Activated T-cell treated with anti-CD3 and anti-CD28 coated beads, Interleukin-2, amount 50 U/mL, for 4 hours (primary cell): Measurements from ENCODE around the gene PNMA3. TPM values are rescaled to one million over a fixed set of nuclear protein-coding genes. Genes with fewer than 3 reads are reported as not detected.
"Not testable (repeated sequence)": the region's sequence is repeated elsewhere in the genome, so short reads cannot be mapped to it uniquely, and the experiment has no call there.

Experiments
- ATAC-seq, 2 donors: fragments of 200-7000 bp; cut with Tn5 transposase; one replicate each; pipeline ENCODE4 v1.10.0; 2021
- DNase-seq: peaks from one replicate; pipeline ENCODE4 v3.0.0-alpha.2; 2020
- H3K27me3 Mint-ChIP-seq: one replicate; pipeline ENCODE4 v1.8.0; 2021; ENCODE audit warnings: low read depth, mixed read lengths
- H3K36me3 Mint-ChIP-seq: one replicate; pipeline ENCODE4 v1.8.0; 2022; ENCODE audit warnings: mixed read lengths; ENCODE audit not compliant: insufficient read depth
- H3K4me1 Mint-ChIP-seq: one replicate; pipeline ENCODE4 v1.8.0; 2021; ENCODE audit warnings: low read depth, mixed read lengths
- H3K4me3 Mint-ChIP-seq: one replicate; pipeline ENCODE4 v1.8.0; 2021; ENCODE audit warnings: mild to moderate bottlenecking, moderate library complexity, mixed read lengths
- H3K9me3 Mint-ChIP-seq: one replicate; pipeline ENCODE4 v1.8.0; 2021; ENCODE audit warnings: mixed read lengths
- total RNA-seq, 3 donors: library from RNA; stranded (reverse); gene quantifications; one replicate each; pipeline ENCODE4 v1.2.1, GENCODE V29; 2021

PNMA3 gene
- total RNA-seq, 3 donors from 2014 or later = 0.91 to 1.2 (median 0.95) TPM

GRCh38 chrX:153106092-153106801 is 50.0 kb downstream of the PNMA3 start:
- H3K36me3 Mint-ChIP-seq, DNase-seq, H3K4me3 Mint-ChIP-seq, H3K4me1 Mint-ChIP-seq, H3K27me3 Mint-ChIP-seq: not testable (repeated sequence)
- ATAC-seq = peak in 1 of 2 donors; percentile 58
- H3K9me3 Mint-ChIP-seq = peaks cover 26% of the 10 kb centered on the region

Other genes with a start within 250 kb of the PNMA3 start
- gene CETN2, start 225.7 kb upstream of the PNMA3 start, total RNA-seq = 1 to 10 TPM; 8.6 to 9.8 (median 9.6) TPM
- gene NSDHL, start 225.4 kb upstream of the PNMA3 start, total RNA-seq = 10 to 100 TPM; 18.3 to 21.4 (median 18.7) TPM
- gene ZNF185, start 158.4 kb upstream of the PNMA3 start, total RNA-seq = under 1 TPM; 0.53 to 0.68 (median 0.61) TPM
- gene PNMA5, start 62.4 kb upstream of the PNMA3 start, total RNA-seq = not detected
- gene PNMA6A, start 16.0 kb downstream of the PNMA3 start, total RNA-seq = 1 to 10 TPM; 1.1 to 2.0 (median 1.3) TPM
- gene MAGEA1, start 122.8 kb downstream of the PNMA3 start, total RNA-seq = not detected